HepG2 (cell line): ENCODE data around the gene IRF7. TPM values are rescaled to one million over a fixed set of nuclear protein-coding genes. Genes with fewer than 3 reads are reported as not detected.

Experiments used
- ATAC-seq: fragments of 200-7000 bp; cut with Tn5 transposase; 3 replicates; pipeline ENCODE4 v1.9.1; 2020; ENCODE audit warnings: mild to moderate bottlenecking, moderate library complexity
- Bru-seq: library from RNA; stranded (reverse); fragments of 400-500 nt; gene quantifications from one replicate; lab custom pipeline; 2021; lab: Mats Ljungman, UMichigan
- BruChase-seq, 2 experiments: library from RNA; stranded (reverse); fragments of 400-500 nt; gene quantifications; one replicate each; lab custom pipeline; 2021; lab: Mats Ljungman, UMichigan
- BruUV-seq: library from RNA; stranded (reverse); fragments of 400-500 nt; replicated peaks from 2 replicates; lab custom pipeline; 2021; lab: Mats Ljungman, UMichigan
- CTCF ChIA-PET: fragments of 300-600 bp; formaldehyde crosslinking; extraction: SDS; loops from one replicate; lab custom pipeline; 2021; ENCODE audit warnings: low total read pairs, inconsistent platforms, low intra/inter-chr PET ratio; lab: Yijun Ruan, JAX
- POLR2A ChIA-PET: fragments of 350-600 bp; sonication (Branson Sonifier 250); formaldehyde crosslinking; loops from one replicate; lab custom pipeline; 2020; ENCODE audit warnings: antibody characterized with exemption, inconsistent platforms; lab: Yijun Ruan, JAX
- DNase-seq: peaks from one replicate; pipeline ENCODE4 v3.0.0-alpha.2; 2015; ENCODE audit warnings: low spot score
- FAIRE-seq: peaks from 3 replicates; lab custom pipeline; 2011; peaks lifted over from hg19 to GRCh38; lab: Jason Lieb, UNC
- H2AFZ ChIP-seq: one replicate; pipeline ENCODE4 v1.6.1; 2011; ENCODE audit warnings: low read length, inconsistent platforms
- H3K27ac ChIP-seq: fragments of 300-600 bp; 3 replicates; pipeline ENCODE4 v1.8.0; 2011; ENCODE audit warnings: mixed run types, mild to moderate bottlenecking, mixed read lengths, low read length, inconsistent platforms; ENCODE audit not compliant: insufficient read depth; ENCODE audit errors: extremely low read length
- H3K27me3 ChIP-seq, 2 experiments: fragments of 200-600 bp in 1 of 2; 2 replicates in 1 of 2; 3 replicates in 1 of 2; pipeline versions ENCODE4 v1.6.0 to v1.8.0; 2011; ENCODE audit warnings: low read length in 2 of 2, mild to moderate bottlenecking in 2 of 2, moderate library complexity in 2 of 2, inconsistent platforms in 1 of 2; ENCODE audit not compliant: insufficient read depth in 2 of 2, control insufficient read depth in 1 of 2
- H3K36me3 ChIP-seq, 2 experiments: fragments of 200-600 bp in 1 of 2; replicated peaks in 1 of 2; 2 replicates in 1 of 2; 3 replicates in 1 of 2; pipeline versions ENCODE4 v1.5.1 to v1.8.0; 2011; ENCODE audit warnings: low read length in 2 of 2, inconsistent platforms in 1 of 2; ENCODE audit not compliant: insufficient read depth in 2 of 2, control insufficient read depth in 1 of 2
- H3K4me1 ChIP-seq: 2 replicates; pipeline ENCODE4 v1.5.1; 2012; ENCODE audit warnings: low read length, inconsistent platforms; ENCODE audit not compliant: insufficient read depth
- H3K4me2 ChIP-seq: 2 replicates; pipeline ENCODE4 v1.6.0; 2011; ENCODE audit warnings: low read depth, low read length, inconsistent platforms
- H3K4me3 ChIP-seq, 3 experiments: fragments of 200-600 bp in 1 of 3; sonication (generic), shearing (Covaris generic) in 1 of 3; replicated peaks in 1 of 3; 2 replicates each; pipeline ENCODE4 v1.5.1; 2011 to 2016; ENCODE audit warnings: low read length in 3 of 3, inconsistent platforms in 2 of 3, low read depth in 2 of 3, mild to moderate bottlenecking in 2 of 3, control low read depth in 1 of 3, mixed read lengths in 1 of 3; ENCODE audit not compliant: insufficient read depth in 1 of 3
- H3K79me2 ChIP-seq: one replicate; pipeline ENCODE4 v1.6.1; 2011; ENCODE audit warnings: low read length, inconsistent platforms; ENCODE audit not compliant: insufficient read depth
- H3K9ac ChIP-seq: 2 replicates; pipeline ENCODE4 v1.6.0; 2011; ENCODE audit warnings: mild to moderate bottlenecking, low read depth, low read length, inconsistent platforms; ENCODE audit not compliant: insufficient read depth
- H3K9me3 ChIP-seq: 2 replicates; pipeline ENCODE4 v1.5.1; 2012; ENCODE audit warnings: mild to moderate bottlenecking, low read length
- H4K20me1 ChIP-seq: 2 replicates; pipeline ENCODE4 v1.6.0; 2011; ENCODE audit warnings: inconsistent platforms, mild to moderate bottlenecking, low read length, moderate library complexity; ENCODE audit not compliant: insufficient read depth
- AGO2 ChIP-seq: fragments of 200-400 bp; formaldehyde crosslinking; optimal IDR thresholded peaks from 2 replicates; pipeline ENCODE3; 2017; ENCODE audit warnings: mild to moderate bottlenecking, low read depth, low read length, moderate library complexity
- AKAP8 ChIP-seq: sonication (generic); formaldehyde crosslinking; IDR thresholded peaks from 2 replicates; pipeline ENCODE4 v1.5.1; 2020; ENCODE audit warnings: mild to moderate bottlenecking, missing genetic modification reagents
- CC2D1A ChIP-seq: sonication (generic); formaldehyde crosslinking; IDR thresholded peaks from 2 replicates; pipeline ENCODE4 v1.8.1; 2023; ENCODE audit warnings: mild to moderate bottlenecking, missing genetic modification reagents
- HNRNPL ChIP-seq: fragments of 200-400 bp; formaldehyde crosslinking; IDR thresholded peaks from 2 replicates; pipeline ENCODE4 v1.6.1; 2017; ENCODE audit warnings: mild to moderate bottlenecking, low read depth, low read length
- PREB ChIP-seq: sonication (generic); formaldehyde crosslinking; IDR thresholded peaks from 2 replicates; pipeline ENCODE4 v1.4.0; 2020; ENCODE audit warnings: missing genetic modification reagents
- PRMT3 ChIP-seq: sonication (generic); formaldehyde crosslinking; IDR thresholded peaks from 2 replicates; pipeline ENCODE4 v1.8.1; 2022; ENCODE audit warnings: low read depth, mild to moderate bottlenecking, moderate library complexity, missing genetic modification reagents, borderline replicate concordance
- ZBTB14 ChIP-seq: sonication (generic); formaldehyde crosslinking; IDR thresholded peaks from 2 replicates; pipeline ENCODE4 v1.4.0; 2020; ENCODE audit warnings: missing genetic modification reagents
- ZNF530 ChIP-seq: sonication (generic); formaldehyde crosslinking; IDR thresholded peaks from 2 replicates; pipeline ENCODE4 v1.5.0; 2020; ENCODE audit warnings: low read depth, mild to moderate bottlenecking, missing genetic modification reagents
- ZNF557 ChIP-seq: sonication (generic); formaldehyde crosslinking; IDR thresholded peaks from 2 replicates; pipeline ENCODE4 v1.4.0; 2020; ENCODE audit warnings: missing genetic modification reagents
- WGBS: methylation state at CpG from one replicate; pipeline ENCODE4 v1.1.6; 2017; ENCODE audit warnings: low lambda C conversion rate; 5-methylcytosine and 5-hydroxymethylcytosine counted together
- in situ Hi-C: cut with HindIII; loops from 2 replicates; pipeline ENCODE4 v1.10.0; 2017; ENCODE audit warnings: low pct_unique_long_range_greater_than_20kb; ENCODE audit not compliant: extremely low pct_ligation_motif_present
- intact Hi-C: fragments of 100-400 bp; cut with micrococcal nuclease; formaldehyde crosslinking; loops from one replicate; pipeline ENCODE4 v1.10.0; 2022; ENCODE audit not compliant: unreplicated experiment
- long read RNA-seq, 2 experiments: library from RNA in 1 of 2; library from polyadenylated mRNA in 1 of 2; stranded (forward) in 1 of 2; unstranded in 1 of 2; transcript quantifications; one replicate each; pipeline ENCODE4 v2.0.0, GENCODE V29; 2019 to 2022
- polyA minus RNA-seq, 3 experiments: library from RNA; depleted of rRNA, polyadenylated mRNA; stranded (reverse); fragments of >200 nt; gene quantifications; 2 replicates each; pipeline ENCODE4 v1.2.3, GENCODE V29; 2011; ENCODE audit warnings: low replicate concordance in 1 of 3
- polyA plus RNA-seq, 8 experiments: library from polyadenylated mRNA; depleted of rRNA in 3 of 8; stranded (reverse) in 7 of 8; unstranded in 1 of 8; fragments of >200 nt; fragmentation: Illumina TruSeq in 4 of 8; extraction: Trizol in 4 of 8; gene quantifications; 2 replicates each; pipeline versions ENCODE4 v1.2.1 to v1.2.3, GENCODE V29; 2011 to 2016; ENCODE audit warnings: low read depth in 4 of 8, missing spikeins in 1 of 8, mixed read lengths in 1 of 8; ENCODE audit not compliant: insufficient read depth in 1 of 8
- total RNA-seq, 5 experiments: library from RNA; depleted of rRNA; stranded (reverse); fragments of >200 nt; fragmentation: Illumina TruSeq; extraction: Trizol; gene quantifications; 2 replicates each; pipeline ENCODE4 v1.2.3, GENCODE V29; 2016; ENCODE audit warnings: low read depth in 1 of 5

IRF7 gene
- total RNA-seq (2016; rRNA removed; fragmentation: Illumina TruSeq; extraction: Trizol) = not detected in 2 replicates
- total RNA-seq (2016; cell fraction: cytosol; rRNA removed; fragmentation: Illumina TruSeq; extraction: Trizol; ENCODE audit: low read depth) = not detected in 2 replicates
- not detected in 2 replicates for total RNA-seq (2016; cell fraction: insoluble cytoplasmic fraction; rRNA removed; fragmentation: Illumina TruSeq; extraction: Trizol)
- total RNA-seq (2016; cell fraction: membrane; rRNA removed; fragmentation: Illumina TruSeq; extraction: Trizol) = not detected in 2 replicates
- total RNA-seq (2016; cell fraction: nucleus; rRNA removed; fragmentation: Illumina TruSeq; extraction: Trizol) = not detected in 2 replicates
- polyA plus RNA-seq (2011; rRNA removed) = 0.04 TPM in 1 of 2 replicates, not detected in the other
- polyA plus RNA-seq (2011; cell fraction: cytosol; rRNA removed) = 0.03 TPM in 1 of 2 replicates, not detected in the other
- 0.47 and 0.69 TPM in 2 replicates for polyA plus RNA-seq (2011; cell fraction: nucleus; rRNA removed)
- 0.42 and 0.91 TPM in 2 replicates for polyA plus RNA-seq (2012)
- not detected in 2 replicates for polyA plus RNA-seq (2016; cell fraction: cytosol; fragmentation: Illumina TruSeq; extraction: Trizol; ENCODE audit: low read depth)
- polyA plus RNA-seq (2016; cell fraction: insoluble cytoplasmic fraction; fragmentation: Illumina TruSeq; extraction: Trizol; ENCODE audit: low read depth) = not detected in 2 replicates
- polyA plus RNA-seq (2016; cell fraction: membrane; fragmentation: Illumina TruSeq; extraction: Trizol; ENCODE audit: low read depth) = not detected in 2 replicates
- not detected in 2 replicates for polyA plus RNA-seq (2016; cell fraction: nucleus; fragmentation: Illumina TruSeq; extraction: Trizol; ENCODE audit: insufficient read depth, low read depth)
- polyA minus RNA-seq (2011; rRNA and poly(A)+ RNA removed; ENCODE audit: low replicate concordance) = 3.8 TPM in 1 of 2 replicates, not detected in the other
- not detected in 2 replicates for polyA minus RNA-seq (2011; cell fraction: cytosol; rRNA and poly(A)+ RNA removed)
- polyA minus RNA-seq (2011; cell fraction: nucleus; rRNA and poly(A)+ RNA removed) = not detected in 2 replicates
- Bru-seq, nascent RNA = not detected
- BruChase-seq, experiment 1, labeled RNA remaining after a 6-hour chase = percentile 27 among the genes with signal in this experiment
- percentile 14 among the genes with signal in this experiment for BruChase-seq, experiment 2, labeled RNA remaining after a 2-hour chase
- long read RNA-seq, experiment 1 = 0 reads
- long read RNA-seq, experiment 2 = 0 reads

DNA sequence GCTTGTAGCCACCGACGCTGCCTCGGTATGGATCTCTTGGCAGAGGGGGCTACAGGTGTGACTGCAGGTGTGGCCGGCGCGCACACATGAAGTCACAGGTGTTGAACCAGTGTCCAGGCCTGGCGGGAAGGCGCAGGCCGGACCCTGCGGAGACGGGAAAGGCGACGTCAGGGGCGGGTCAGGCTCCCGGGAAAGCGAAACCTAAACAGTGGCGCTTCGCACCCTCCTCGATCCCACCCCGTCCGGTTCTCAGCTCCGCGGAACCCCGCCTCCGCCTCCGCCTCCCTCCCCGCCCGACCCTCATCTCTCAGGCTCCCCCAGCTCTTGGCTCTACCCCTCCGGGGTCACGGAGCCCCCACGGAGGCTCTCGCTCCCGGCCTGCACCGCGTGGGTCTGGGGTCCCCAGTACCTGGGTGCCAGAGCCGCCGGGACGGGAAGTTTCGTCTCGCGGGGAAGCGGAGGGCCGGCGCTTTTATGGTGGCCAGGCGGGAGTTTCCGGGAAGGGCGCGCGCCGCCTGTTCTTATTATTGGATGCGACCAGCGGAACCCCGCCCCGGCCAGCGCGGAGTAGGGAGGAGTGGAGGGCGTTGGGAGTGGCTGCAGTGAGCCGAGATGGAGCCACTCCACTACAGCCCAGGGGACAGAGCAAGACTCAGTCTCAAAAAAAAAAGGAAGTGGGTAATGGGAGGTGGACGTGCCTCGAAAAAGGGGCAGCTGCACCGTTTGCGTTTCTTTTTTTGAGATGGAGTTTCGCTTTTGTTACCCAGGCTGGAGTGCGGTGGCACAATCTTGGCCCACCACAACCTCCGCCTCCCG, at the start of gene IRF7:
IRF7 (minus strand) TSS at position 447 of the 816 bp plus-strand sequence. CDS start 586 bp downstream, outside the sequence.
- Histone ChIP-seq H3K79me2 (no peaks in the 10 kb centered on the region), H4K20me1 (peaks cover 3% of the 10 kb centered on the region; the same call in 1 of the 2 replicates), H3K9me3 (no peaks in the 10 kb centered on the region), H2AFZ (no peak within 1 kb of the TSS), H3K9ac (no peak within 1 kb of the TSS), H3K27ac (no peak within 1 kb of the TSS), H3K27me3 (no peaks in the 10 kb centered on the region), H3K4me3 (no peak within 1 kb of the TSS), H3K36me3 (peaks cover 21 to 42% of the 10 kb centered on the region in 2 experiments; a peak in 4 of 5 replicates), H3K4me1 (no peaks in the 10 kb centered on the region), H3K4me2 (no peak within 1 kb of the TSS)
- TF ChIP-seq CC2D1A (CRISPR knock-in tag) = no peak
- TF ChIP-seq ZNF530 (CRISPR knock-in tag) = no peak
- peak; percentile 55; the same call in 1 of the 2 replicates for TF ChIP-seq AKAP8 (CRISPR knock-in tag)
- TF ChIP-seq PRMT3 = no peak
- no peak for TF ChIP-seq PREB (CRISPR knock-in tag)
- TF ChIP-seq ZBTB14 (CRISPR knock-in tag) = no peak
- TF ChIP-seq ZNF557 (CRISPR knock-in tag) = no peak
- TF ChIP-seq AGO2 = peak; percentile 4
- TF ChIP-seq HNRNPL = no peak
- CTCF ChIA-PET = no interaction called here
- BruUV-seq = no TSS peak
- FAIRE-seq (no peak), ATAC-seq (no peak), DNase-seq (no peak)
- 97% methylated on average over 66 of the region's 66 CpGs for WGBS
- POLR2A ChIA-PET = no interaction called here
- intact Hi-C loops = loop anchor here (10.0 kb wide), 1 partner anchor 61 kb away; no protein-coding TSS in a partner anchor
- in situ Hi-C loops = no loop called here
